Panc1 (cell line): ENCODE data around the gene MALL. TPM values are rescaled to one million over a fixed set of nuclear protein-coding genes. Genes with fewer than 3 reads are reported as not detected.
"Not testable (repeated sequence)": the region's sequence is repeated elsewhere in the genome, so short reads cannot be mapped to it uniquely, and the experiment has no call there.

Experiments used
- ATAC-seq: fragments of 200-7000 bp; cut with Tn5 transposase; 2 replicates; pipeline ENCODE4 v1.9.1; 2020; ENCODE audit warnings: mild to moderate bottlenecking, moderate library complexity
- BruUV-seq: library from RNA; stranded (reverse); fragments of 400-500 nt; replicated peaks from 2 replicates; lab custom pipeline; 2021; lab: Mats Ljungman, UMichigan
- CTCF ChIA-PET: fragments of 300-600 bp; sonication (Branson Sonifier 250); formaldehyde crosslinking; loops from one replicate; lab custom pipeline; 2022; ENCODE audit warnings: antibody characterized with exemption; lab: Charles Lee
- POLR2A ChIA-PET: fragments of 300-600 bp; sonication (Branson Sonifier 250); formaldehyde crosslinking; loops from one replicate; lab custom pipeline; 2022; ENCODE audit warnings: antibody characterized with exemption; lab: Charles Lee
- DNase-seq: peaks from one replicate; pipeline ENCODE4 v3.0.0-alpha.2; 2010; ENCODE audit warnings: low read depth, low spot score
- H3K27ac ChIP-seq: 2 replicates; pipeline ENCODE4 v1.5.1; 2011; ENCODE audit warnings: mild to moderate bottlenecking, low read length, inconsistent platforms
- H3K27me3 ChIP-seq: fragments of 200-500 bp; sonication (Bioruptor generic); 2 replicates; pipeline ENCODE4 v1.6.0; 2014; ENCODE audit warnings: low read length, inconsistent platforms; ENCODE audit not compliant: control insufficient read depth, insufficient read depth
- H3K36me3 ChIP-seq: fragments of 200-500 bp; sonication (Bioruptor generic); 2 replicates; pipeline ENCODE4 v1.5.1; 2014; ENCODE audit warnings: inconsistent platforms, mild to moderate bottlenecking, low read length, moderate library complexity; ENCODE audit not compliant: control insufficient read depth, insufficient read depth
- H3K4me1 ChIP-seq: 2 replicates; pipeline ENCODE4 v1.5.1; 2011; ENCODE audit warnings: inconsistent platforms, mild to moderate bottlenecking, low read length, moderate library complexity; ENCODE audit not compliant: control insufficient read depth, insufficient read depth
- H3K4me3 ChIP-seq, 2 experiments: 2 replicates each; pipeline ENCODE4 v1.5.1; 2011 to 2012; ENCODE audit warnings: low read depth in 2 of 2, low read length in 2 of 2, mild to moderate bottlenecking in 2 of 2, inconsistent platforms in 1 of 2, moderate library complexity in 1 of 2
- H3K9me3 ChIP-seq: fragments of 200-500 bp; sonication (Bioruptor generic); 2 replicates; pipeline ENCODE4 v1.5.1; 2014; ENCODE audit warnings: low read depth, mild to moderate bottlenecking, inconsistent platforms, low read length, moderate library complexity; ENCODE audit not compliant: control insufficient read depth, insufficient read depth
- CTCF ChIP-seq: fragments of 450-650 bp; IDR thresholded peaks from 2 replicates; pipeline ENCODE4 v1.5.1; 2017; ENCODE audit warnings: mild to moderate bottlenecking
- REST ChIP-seq, 2 experiments: IDR thresholded peaks; 2 replicates each; pipeline ENCODE4 v1.6.1; 2011 to 2012; ENCODE audit warnings: low read depth in 2 of 2, control low read depth in 1 of 2, low read length in 1 of 2, mild to moderate bottlenecking in 1 of 2, moderate library complexity in 1 of 2; ENCODE audit not compliant: insufficient read depth in 1 of 2
- SIN3A ChIP-seq: IDR thresholded peaks from 2 replicates; pipeline ENCODE4 v1.6.1; 2012; ENCODE audit warnings: low read depth, mild to moderate bottlenecking, low read length, moderate library complexity, borderline replicate concordance; ENCODE audit not compliant: insufficient read depth
- TCF7L2 ChIP-seq: IDR thresholded peaks from 2 replicates; pipeline ENCODE4 v1.6.1; 2011; ENCODE audit warnings: mild to moderate bottlenecking, low read depth, low read length, inconsistent platforms
- in situ Hi-C: cut with HindIII; loops from 2 replicates; pipeline ENCODE4 v1.10.0; 2016; ENCODE audit warnings: low sequenced_read_pairs, low pct_unique_long_range_greater_than_20kb
- intact Hi-C: fragments of 100-400 bp; cut with micrococcal nuclease; formaldehyde crosslinking; loops from one replicate; pipeline ENCODE4 v1.10.0; 2022; ENCODE audit not compliant: unreplicated experiment
- total RNA-seq: library from RNA; stranded (reverse); gene quantifications from one replicate; pipeline ENCODE4 v1.2.1, GENCODE V29; 2021; ENCODE audit not compliant: unreplicated experiment

Gene MALL
- total RNA-seq, 1 experiment from 2014 or later: 159 TPM

- no peak for ATAC-seq
- H3K9me3 ChIP-seq: no peaks in the 10 kb centered on the region
- in situ Hi-C loops (no loop called here), intact Hi-C loops (no loop called here)
- no peak overlapping the region for H3K4me3 ChIP-seq
- no peaks in the 10 kb centered on the region; the same call in 1 of the 2 replicates for H3K36me3 ChIP-seq
- no peaks in the 10 kb centered on the region for H3K27me3 ChIP-seq
- peaks cover 34% of the 10 kb centered on the region for H3K4me1 ChIP-seq
- TSS peak; percentile 27 for BruUV-seq
- H3K27ac ChIP-seq: peak overlapping the region; percentile 64
- POLR2A ChIA-PET: no interaction called here
- TF ChIP-seq REST (IDR thresholded peaks at IDR 0.05; ENCODE audit: insufficient read depth in 1 of 2, low read depth in 2 of 2, low read length in 1 of 2) (no peak), TCF7L2 (no peak), CTCF (no peak), SIN3A (no peak)
- CTCF ChIA-PET: no interaction called here
- no peak for DNase-seq
These were observed 19.5 kb downstream of the MALL start for GRCh38 chr2:110095994-110096633.

GRCh38 chr2:110094884-110095534 lies 20.6 kb downstream of the MALL start:
- BruUV-seq, H3K4me3 ChIP-seq, intact Hi-C loops, ATAC-seq, CTCF ChIA-PET, POLR2A ChIA-PET, in situ Hi-C loops, H3K27me3 ChIP-seq, H3K9me3 ChIP-seq, H3K36me3 ChIP-seq, DNase-seq: not testable (repeated sequence)
- H3K27ac ChIP-seq: peak overlapping the region; percentile 77
- H3K4me1 ChIP-seq: peaks cover 23% of the 10 kb centered on the region

GRCh38 chr2:110093924-110094323 lies 21.7 kb downstream of the MALL start:
- CTCF ChIA-PET, H3K9me3 ChIP-seq, H3K4me3 ChIP-seq, H3K36me3 ChIP-seq, H3K27ac ChIP-seq, ATAC-seq, in situ Hi-C loops, POLR2A ChIA-PET, H3K27me3 ChIP-seq, DNase-seq, intact Hi-C loops, BruUV-seq: not testable (repeated sequence)
- peaks cover 21% of the 10 kb centered on the region for H3K4me1 ChIP-seq

- intact Hi-C loops, H3K9me3 ChIP-seq, BruUV-seq, H3K4me3 ChIP-seq, POLR2A ChIA-PET, H3K4me1 ChIP-seq, H3K27ac ChIP-seq, H3K36me3 ChIP-seq, in situ Hi-C loops, DNase-seq, H3K27me3 ChIP-seq, CTCF ChIA-PET, ATAC-seq: not testable (repeated sequence)
These were observed 25.5 kb downstream of the MALL start for GRCh38 chr2:110090164-110090563.

GRCh38 chr2:110083757-110084156 lies 31.9 kb downstream of the MALL start:
- in situ Hi-C loops, H3K4me3 ChIP-seq, BruUV-seq, DNase-seq, CTCF ChIA-PET, H3K4me1 ChIP-seq, intact Hi-C loops, H3K9me3 ChIP-seq, ATAC-seq, H3K36me3 ChIP-seq, H3K27me3 ChIP-seq, H3K27ac ChIP-seq, POLR2A ChIA-PET: not testable (repeated sequence)
